Embryonic facial prominence (tissue), 1 donor: ENCODE measurements around the gene PLCG1.

Experiments
- DNase-seq: peaks from one replicate; pipeline ENCODE4 v3.0.0-alpha.2; 2016; ENCODE audit errors: extremely low spot score

PLCG1 gene

GRCh38 chr20:41213150-41213820, 75.9 kb downstream of the PLCG1 start:
- DNase-seq: no peak

GRCh38 chr20:41214202-41214601, 76.9 kb downstream of the PLCG1 start:
- no peak for DNase-seq

GRCh38 chr20:41214666-41215065, 77.3 kb downstream of the PLCG1 start:
- no peak for DNase-seq

GRCh38 chr20:41217422-41217821, 80.1 kb downstream of the PLCG1 start:
- no peak for DNase-seq

GRCh38 chr20:41218466-41218865, 81.1 kb downstream of the PLCG1 start:
- no peak for DNase-seq

GRCh38 chr20:41219824-41220223, 82.5 kb downstream of the PLCG1 start:
- no peak for DNase-seq

GRCh38 chr20:41221614-41222218, 84.4 kb downstream of the PLCG1 start:
- no peak for DNase-seq

- no peak for DNase-seq
These were observed 85.0 kb downstream of the PLCG1 start for GRCh38 chr20:41222296-41222695.

GRCh38 chr20:41222703-41223102, 85.4 kb downstream of the PLCG1 start:
- DNase-seq: no peak

- no peak for DNase-seq
These were observed 85.8 kb downstream of the PLCG1 start for GRCh38 chr20:41223112-41223511.

GRCh38 chr20:41224281-41224680, 86.9 kb downstream of the PLCG1 start:
- DNase-seq: no peak

GRCh38 chr20:41225091-41225490, 87.7 kb downstream of the PLCG1 start:
- DNase-seq: no peak

GRCh38 chr20:41226426-41226825, 89.1 kb downstream of the PLCG1 start:
- no peak for DNase-seq
